HG02970 (cell line): Measurements from ENCODE around the gene DARS1.
A peak's percentile ranks its signal among the peaks of the same experiment; 100 is the strongest.
"Not testable (repeated sequence)": the region's sequence is repeated elsewhere in the genome, so short reads cannot be mapped to it uniquely, and the experiment has no call there.

Experiments
- ATAC-seq: cut with Tn5 transposase; IDR thresholded peaks from one replicate; pipeline ENCODE4 v1.9.1; 2021; ENCODE audit warnings: mild to moderate bottlenecking, moderate library complexity, moderate number of reproducible peaks; ENCODE audit not compliant: unreplicated experiment, low FRiP score

The DARS1 gene

DNA sequence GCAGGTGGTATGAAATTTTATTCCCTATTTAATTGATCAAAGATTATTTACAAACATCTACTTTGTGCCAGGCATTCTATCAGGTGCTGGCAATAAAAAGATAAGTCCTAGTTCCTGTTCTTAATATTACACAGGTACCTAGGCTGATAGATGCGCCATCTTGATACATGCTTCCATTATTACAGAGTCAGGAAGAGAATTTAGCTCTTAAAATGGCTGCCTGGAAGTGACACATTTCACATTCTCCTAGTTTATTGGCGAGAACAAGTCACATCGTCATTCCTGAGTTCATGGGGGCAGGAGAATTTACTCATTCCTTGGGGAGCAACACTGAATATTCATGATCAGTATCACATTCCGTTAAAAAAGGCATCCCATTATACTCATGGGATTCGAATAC is 1.1 kb upstream of the DARS1 start:
- no peak for ATAC-seq

DNA sequence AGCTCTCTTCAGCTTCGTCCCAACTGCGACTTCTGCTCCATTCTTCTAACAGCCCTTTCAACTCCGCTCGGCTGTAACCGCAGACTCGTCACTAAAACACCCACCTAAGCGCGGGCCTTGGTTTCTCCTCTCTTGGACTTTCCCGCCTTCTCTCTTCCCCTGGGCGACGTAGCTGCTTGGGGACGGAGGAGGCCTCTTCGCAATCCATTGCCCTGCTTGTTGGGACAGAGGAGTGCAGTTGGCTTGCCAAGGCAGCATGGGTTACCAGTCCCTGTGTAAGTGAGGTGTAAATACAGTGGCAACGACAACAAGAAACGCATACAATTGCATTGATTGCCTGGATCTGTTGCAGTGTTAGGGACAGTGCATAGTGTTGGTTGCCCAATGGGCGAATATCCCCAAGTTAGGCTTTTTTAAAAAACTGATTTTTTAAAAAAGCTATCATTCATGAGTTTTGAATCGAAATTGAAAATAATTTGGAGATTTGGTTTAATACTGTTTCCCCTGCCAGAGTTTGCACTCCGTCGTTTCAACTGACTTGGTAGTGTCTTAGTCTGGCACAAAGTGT is 484 bp upstream of the DARS1 start:
- no peak for ATAC-seq

- peak; percentile 41 for ATAC-seq
These were observed 1.0 kb downstream of the DARS1 start for GRCh38 chr2:135984199-135985017.

DNA sequence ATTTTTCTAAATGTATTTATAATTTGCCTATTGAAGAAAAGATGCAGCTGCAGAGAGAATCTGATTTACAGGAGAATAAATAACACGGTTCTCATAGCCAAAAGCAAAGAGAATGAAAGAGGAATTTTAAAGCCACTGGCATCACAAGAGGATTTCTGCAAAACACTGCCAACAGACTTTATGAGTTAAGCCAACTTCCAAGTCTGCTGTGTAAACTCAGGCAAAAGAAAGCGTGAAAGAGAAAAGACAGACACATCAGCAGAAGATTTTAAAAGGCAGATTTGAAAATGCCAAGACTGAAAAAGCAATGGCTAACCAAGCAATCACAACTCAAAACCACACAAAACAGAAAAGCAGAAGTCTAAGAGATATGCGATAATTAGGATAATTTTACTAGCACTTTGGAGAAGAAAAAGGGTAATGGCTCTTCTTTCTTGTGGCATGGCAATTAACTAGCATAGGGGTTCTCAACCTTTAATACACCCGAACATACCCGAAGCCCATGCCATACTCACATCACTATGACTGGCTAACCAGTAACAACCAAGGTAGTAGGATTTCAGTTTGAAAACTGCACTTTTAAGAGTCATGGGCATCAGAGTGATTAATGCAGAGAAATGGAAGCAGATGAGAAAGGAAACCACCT is 4.9 kb downstream of the DARS1 start:
- no peak for ATAC-seq

DNA sequence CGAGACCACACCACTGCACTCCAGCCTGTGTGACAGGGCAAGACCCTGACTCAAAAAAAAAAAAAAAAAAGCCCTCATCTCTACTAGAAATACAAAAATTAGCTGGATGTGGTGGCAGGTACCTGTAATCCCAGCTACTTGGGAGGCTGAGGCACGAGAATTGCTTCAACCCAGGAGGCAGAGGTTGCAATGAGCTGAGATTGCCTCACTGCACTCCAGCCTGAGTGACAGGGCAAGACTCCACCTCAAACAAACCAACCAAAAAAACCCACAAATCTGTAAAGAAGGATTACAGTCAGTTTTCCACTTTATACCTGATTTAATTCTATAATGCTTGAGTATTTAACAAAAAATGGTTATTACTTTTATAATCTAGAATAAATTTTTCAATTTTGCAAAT is 9.7 kb downstream of the DARS1 start:
- no peak for ATAC-seq

DNA sequence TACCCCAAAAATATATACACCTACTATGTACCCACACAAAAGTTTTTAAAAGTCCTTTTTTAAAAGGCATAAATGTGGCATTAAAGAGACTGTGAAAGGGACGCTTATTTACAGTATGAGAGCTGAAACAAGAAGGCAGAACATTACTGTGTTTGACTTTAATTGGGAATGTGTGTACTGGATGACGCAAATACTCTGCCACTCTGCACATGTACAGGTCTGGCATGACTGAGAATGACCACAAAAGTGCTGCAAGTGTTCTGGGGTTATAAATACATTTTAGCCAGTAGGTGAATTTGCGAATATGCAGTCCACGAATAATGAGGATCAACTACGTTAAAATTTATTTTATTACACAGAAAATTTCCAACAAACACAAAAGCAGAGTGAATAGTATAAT is 11.4 kb downstream of the DARS1 start:
- no peak for ATAC-seq

DNA sequence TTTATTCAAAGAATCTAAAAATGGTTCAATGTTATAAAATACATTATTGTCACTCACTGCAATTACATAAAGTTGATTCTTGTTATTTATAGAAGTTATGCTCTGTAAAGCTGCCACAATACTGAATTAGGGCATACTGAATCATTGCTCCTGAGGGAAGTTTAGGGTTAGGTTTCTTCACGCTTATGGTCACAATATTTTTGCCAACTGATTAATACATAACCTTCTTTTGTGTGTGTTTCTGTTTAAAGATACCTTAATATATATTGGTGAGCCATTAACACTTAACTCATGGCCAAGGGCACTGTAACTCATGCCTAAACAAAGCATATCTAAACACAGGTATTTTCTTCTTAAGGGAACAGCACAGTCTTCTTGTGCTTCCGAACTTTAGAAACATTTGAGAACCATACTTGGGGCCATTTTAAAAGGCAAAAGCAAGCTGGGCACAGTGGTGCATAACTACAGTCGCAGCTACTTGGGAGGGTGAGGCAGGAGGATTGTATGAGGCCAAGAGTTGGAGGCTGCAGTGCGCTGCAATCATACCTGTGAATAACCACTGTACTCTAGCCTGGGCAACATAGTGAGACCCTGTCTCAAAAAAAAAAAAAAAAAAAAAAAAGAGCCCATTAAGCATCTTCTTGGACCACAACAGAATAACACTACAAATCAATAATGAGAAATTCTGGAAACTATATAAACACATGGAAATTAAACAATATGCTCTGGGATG is 15.6 kb downstream of the DARS1 start:
- no peak for ATAC-seq

- ATAC-seq = no peak
These were observed 19.7 kb downstream of the DARS1 start for GRCh38 chr2:135965756-135966155.

DNA sequence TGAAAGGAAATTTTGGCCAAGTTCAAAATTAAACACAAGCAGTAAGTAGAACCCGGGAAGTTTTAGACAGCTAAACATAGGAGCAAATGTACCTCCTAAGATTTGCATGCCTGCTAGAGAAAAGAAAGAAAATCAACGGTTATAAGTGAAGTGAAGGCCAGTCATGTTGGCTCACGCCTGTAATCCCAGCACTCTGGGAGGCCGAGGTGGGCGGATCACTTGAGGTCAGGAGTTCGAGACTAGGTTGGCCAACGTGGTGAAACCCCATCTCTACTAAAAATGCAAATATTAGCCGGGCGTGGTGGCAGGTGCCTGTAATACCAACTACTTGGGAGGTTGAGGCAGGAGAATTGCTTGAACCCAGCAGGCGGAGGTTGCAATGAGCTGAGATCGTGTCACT is 21.0 kb downstream of the DARS1 start:
- ATAC-seq = not testable (repeated sequence)

- ATAC-seq = no peak
These were observed 21.6 kb downstream of the DARS1 start for GRCh38 chr2:135963841-135964240.

- no peak for ATAC-seq
These were observed 22.9 kb downstream of the DARS1 start for GRCh38 chr2:135962366-135963123.

DNA sequence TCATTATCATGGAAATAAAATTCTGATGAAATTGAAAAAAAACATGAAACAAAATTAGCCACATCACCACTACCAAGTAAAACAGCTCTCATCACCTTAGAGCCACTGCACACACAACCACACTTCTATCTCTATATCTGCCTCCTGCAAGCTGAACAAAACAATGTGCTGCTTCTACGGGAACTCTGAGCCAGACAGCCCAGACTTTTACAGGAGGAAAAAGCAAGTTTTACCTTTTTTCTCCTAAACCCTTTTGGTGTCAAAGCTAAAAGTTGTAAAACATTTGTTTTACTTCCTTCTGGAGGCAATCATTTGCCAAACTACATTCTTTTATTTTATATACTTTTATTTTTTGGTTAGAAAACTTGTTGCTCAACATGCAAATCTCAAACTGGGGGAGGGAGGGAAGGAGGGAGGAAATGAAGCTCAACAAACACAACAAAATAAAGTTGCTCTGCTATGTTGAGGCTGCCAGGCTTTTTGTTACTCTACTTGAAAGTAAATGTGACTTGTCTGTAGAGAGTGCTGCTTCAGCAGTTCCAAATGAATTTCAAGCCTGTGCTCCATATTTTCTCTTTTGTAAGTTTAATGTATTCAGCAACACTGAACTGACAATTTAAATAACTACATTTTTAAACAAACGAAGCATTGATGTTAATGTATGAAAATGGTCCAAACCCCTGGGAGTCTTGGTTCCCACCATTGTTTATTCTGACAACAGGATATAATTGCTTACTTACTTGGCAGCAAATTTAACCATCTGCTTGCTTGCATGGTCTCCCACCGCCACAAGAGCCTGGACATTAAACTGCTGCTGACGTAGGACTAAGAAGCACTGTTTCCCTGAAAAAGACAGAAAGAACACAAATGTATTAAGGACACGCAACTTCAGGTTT is 24.5 kb downstream of the DARS1 start:
- ATAC-seq = no peak

GRCh38 chr2:135960150-135960549 is 25.3 kb downstream of the DARS1 start:
- ATAC-seq = no peak

GRCh38 chr2:135958927-135959326 is 26.5 kb downstream of the DARS1 start:
- not testable (repeated sequence) for ATAC-seq

GRCh38 chr2:135954020-135954601 is 31.3 kb downstream of the DARS1 start:
- no peak for ATAC-seq

DNA sequence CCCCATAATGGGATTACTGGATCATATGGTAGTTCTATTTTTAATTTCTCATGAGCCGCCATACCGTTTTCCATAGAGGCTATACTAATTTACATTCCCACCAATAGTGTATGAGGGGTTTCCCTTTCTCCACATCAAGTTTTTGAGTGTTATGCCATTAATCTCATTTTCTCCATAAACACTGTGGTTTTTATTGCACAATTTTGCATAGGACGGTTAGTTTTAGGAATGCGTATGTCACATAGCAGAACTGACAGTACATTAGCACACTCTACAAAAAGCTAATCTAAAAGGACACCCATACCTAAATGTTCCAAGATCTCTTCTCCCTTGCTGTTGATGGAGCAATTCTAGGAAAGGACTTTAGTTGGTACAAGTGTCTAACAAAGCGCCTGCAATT is 32.5 kb downstream of the DARS1 start:
- no peak for ATAC-seq

GRCh38 chr2:135951041-135951583 is 34.3 kb downstream of the DARS1 start:
- no peak for ATAC-seq

- no peak for ATAC-seq
These were observed 35.8 kb downstream of the DARS1 start for GRCh38 chr2:135949451-135950234.
